HG03066 (cell line): ENCODE measurements around the gene NOXA1.
"Not testable (repeated sequence)": the region's sequence is repeated elsewhere in the genome, so short reads cannot be mapped to it uniquely, and the experiment has no call there.

ENCODE experiments used
- ATAC-seq: cut with Tn5 transposase; IDR thresholded peaks from one replicate; pipeline ENCODE4 v1.9.1; 2021; ENCODE audit warnings: low read depth; ENCODE audit not compliant: unreplicated experiment

The NOXA1 gene

DNA sequence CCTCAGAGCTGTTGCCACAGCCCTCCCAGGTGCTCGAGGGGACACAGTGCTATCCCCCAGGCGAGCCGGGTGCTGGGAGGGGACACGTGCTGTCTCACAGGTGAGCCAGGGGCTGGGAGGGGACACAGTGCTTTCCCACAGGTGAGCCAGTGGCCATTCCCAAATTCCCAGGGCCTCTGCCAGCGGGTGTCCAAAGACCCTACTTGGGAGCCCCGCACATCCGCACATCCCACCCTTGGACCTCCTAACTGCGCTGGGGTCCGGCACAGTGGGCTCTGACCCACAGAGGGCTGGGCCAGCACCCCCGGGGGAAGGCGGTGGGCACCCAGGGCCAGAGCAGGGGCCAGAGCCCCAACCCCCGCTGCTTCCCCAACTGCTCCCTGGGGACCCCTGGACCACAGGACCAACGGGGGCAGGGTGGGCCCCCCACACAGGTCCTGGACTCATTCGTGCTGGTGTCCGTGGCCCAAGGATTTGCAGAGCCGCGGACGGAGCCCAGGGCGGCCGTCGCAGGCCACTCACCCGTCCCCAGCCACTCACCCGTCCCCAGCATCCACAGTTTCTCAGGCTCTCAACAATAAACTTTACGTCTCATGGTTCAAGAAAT lies 18.1 kb upstream of the NOXA1 start:
- ATAC-seq, result no peak

GRCh38 chr9:137405677-137406081 lies 17.5 kb upstream of the NOXA1 start:
- ATAC-seq, result no peak

GRCh38 chr9:137406085-137406760 lies 17.0 kb upstream of the NOXA1 start:
- no peak for ATAC-seq

GRCh38 chr9:137406876-137407589 lies 16.2 kb upstream of the NOXA1 start:
- ATAC-seq, result peak; percentile 42

GRCh38 chr9:137407590-137408300 lies 15.4 kb upstream of the NOXA1 start:
- no peak for ATAC-seq

DNA sequence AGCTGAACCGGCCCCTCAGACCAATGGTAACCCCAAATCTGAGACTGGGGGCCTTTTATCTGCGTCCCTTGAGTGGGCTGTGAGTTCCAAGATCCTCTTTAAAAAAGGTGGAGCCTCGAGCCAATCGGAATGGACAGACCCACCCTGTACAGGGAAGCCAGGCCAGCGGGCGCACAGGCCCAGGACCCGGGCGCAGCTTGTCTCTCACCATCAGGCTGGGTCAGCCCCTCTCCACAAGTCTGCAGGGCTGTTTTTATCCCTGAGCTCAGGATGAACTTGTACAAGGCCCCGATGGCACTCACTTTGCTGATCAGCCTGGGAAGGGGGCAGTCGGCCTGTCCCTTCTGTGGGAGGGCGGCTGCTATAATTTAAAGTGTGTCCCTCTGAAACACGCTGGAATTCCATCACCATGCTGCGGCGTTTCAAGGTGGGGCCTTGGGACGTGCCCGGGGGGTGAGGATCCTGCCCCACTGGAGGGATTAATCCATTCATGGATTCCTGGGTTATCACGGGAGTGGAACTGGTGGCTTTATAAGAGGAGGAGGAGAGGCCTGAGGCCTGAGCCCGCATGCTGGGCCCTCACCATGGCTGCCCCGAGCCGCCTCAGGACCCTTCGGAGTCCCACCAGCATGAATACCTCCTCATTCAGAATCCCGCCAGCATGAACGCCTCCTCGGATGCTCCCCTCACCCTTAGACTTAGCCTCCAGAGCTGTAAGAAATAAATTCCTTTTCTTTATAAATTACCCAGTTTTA lies 14.4 kb upstream of the NOXA1 start:
- ATAC-seq, result no peak

- no peak for ATAC-seq
These were observed 13.7 kb upstream of the NOXA1 start for GRCh38 chr9:137409515-137409914.

GRCh38 chr9:137410236-137410890 lies 12.8 kb upstream of the NOXA1 start:
- not testable (repeated sequence) for ATAC-seq

GRCh38 chr9:137410891-137411249 lies 12.3 kb upstream of the NOXA1 start:
- no peak for ATAC-seq

DNA sequence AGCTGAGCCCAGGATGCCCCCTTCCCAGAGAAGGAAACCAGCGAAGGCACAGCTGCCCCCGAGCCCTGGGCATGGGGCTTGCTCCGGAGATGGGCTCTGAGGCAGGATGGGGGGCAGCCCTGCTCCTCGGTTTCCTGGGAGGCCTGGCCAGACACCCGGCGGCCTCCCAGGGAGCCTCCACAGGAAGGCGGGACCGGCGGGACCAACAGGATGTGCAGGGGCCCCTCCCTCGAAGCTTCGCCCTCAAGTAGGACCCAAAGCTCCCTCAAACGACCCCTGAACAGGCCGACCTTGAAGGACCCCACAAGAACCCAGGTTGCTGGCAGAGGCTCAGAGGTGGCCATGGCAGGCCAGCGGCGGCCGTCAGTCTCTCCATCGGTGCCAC lies 11.9 kb upstream of the NOXA1 start:
- no peak for ATAC-seq

DNA sequence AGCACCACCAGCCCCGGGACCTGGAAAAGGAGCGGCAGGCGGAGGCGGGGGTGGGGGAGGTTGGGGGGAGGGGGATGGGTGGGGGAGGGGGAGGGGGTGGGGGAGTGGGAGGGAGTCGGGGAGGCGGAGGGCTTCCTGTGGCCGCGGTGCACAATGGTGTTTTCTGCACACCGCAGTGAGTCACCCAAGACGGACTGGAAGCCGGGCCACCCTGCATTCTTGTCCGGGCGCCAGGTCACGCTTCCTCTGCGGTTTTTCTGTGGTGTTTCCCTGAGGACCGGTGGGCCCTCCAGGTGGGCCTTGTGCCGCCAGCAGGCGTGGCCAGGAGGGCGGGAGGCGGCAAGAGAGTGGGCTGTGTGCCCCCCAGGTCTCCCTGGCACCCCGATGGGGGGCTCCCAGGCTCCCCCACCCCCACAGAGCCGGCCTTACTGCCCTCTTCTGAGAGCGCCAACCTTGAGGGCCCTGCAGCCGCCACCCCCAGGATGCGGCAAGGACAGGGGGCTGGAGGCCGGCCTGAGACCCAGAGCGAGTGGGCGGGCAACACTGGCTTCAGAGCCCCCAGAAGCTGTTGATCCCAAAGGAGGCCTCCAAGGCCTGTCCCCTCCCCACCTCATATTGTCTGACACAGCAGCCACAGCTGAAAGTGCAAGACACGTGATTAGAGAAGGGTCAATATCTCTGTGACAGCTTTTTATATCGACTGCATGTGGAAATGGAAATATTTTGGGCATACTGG lies 11.4 kb upstream of the NOXA1 start:
- ATAC-seq, result no peak

DNA sequence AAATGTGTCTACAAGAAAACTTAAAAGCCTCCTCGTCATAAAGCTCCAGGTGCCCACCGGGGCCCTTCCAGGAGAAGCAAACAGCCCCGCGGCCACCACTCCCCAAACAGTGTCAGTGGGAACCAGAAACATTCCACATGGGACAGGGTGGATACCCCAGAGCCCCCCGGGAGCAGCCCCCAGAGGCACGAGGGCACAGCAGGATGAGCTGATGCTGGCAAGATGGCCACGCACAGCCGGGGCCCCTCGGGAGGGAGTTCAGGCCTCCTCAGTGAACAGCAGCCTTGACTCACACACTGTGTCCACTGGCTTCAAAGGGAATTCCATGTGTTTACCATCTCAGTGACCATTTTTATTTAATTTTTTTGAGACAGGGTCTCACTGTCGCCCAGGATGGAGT lies 10.8 kb upstream of the NOXA1 start:
- ATAC-seq, result no peak

GRCh38 chr9:137415451-137415850 lies 7.7 kb upstream of the NOXA1 start:
- no peak for ATAC-seq

DNA sequence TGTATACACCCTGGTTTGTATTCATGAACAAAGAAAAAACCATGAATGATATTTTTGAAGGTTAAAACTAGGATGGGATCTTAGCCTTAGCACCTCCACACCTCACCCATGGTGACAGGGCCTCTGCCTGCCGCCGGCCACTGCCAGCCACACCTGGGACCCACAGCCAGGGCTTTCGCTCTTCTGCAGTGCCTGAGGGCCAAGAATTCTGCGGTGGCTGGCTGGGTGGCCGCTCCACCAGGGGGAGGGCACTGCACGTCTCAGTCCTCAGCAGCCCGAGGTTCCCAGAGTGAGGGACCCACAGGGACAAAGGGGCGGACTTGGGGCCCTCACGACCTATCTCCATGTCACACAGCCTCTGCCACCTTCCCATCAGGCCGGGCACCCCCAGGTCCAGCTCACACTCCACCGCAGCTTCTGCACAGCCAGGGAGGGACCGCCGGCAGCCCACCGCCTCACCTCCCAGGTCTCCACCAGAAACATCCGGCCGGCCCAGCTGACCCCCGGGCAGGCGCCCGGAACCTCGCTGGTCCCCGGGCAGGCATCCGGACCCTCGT lies 7.1 kb upstream of the NOXA1 start:
- no peak for ATAC-seq

DNA sequence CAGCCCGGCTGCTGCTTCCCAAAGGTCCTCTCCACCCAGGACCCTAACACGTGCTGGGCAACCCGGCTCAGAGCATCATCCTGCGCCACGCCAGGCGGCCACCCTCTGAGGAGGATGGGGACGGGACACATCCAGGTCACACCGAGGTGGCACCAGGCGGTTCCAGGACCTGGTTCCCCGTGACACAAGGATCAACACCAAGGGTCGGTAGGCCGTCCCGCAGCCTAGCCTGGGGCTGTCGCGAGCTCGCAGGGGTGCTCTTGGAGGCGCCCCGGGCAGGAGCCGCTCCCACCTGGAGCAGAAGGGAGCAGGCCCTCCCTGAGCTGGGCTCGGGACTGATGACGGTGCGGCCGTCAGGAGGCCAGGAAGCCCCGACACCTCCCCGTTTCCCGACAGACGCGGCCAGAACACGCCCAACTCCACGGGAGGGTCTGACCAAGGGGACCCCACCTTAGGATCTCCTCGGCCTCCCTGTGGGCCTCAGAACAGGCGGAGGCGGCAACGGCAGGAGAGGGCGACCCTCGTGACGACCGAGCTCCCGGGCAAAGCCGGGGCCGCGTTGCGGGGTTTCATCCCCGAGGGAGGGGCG lies 6.5 kb upstream of the NOXA1 start:
- ATAC-seq, result no peak

DNA sequence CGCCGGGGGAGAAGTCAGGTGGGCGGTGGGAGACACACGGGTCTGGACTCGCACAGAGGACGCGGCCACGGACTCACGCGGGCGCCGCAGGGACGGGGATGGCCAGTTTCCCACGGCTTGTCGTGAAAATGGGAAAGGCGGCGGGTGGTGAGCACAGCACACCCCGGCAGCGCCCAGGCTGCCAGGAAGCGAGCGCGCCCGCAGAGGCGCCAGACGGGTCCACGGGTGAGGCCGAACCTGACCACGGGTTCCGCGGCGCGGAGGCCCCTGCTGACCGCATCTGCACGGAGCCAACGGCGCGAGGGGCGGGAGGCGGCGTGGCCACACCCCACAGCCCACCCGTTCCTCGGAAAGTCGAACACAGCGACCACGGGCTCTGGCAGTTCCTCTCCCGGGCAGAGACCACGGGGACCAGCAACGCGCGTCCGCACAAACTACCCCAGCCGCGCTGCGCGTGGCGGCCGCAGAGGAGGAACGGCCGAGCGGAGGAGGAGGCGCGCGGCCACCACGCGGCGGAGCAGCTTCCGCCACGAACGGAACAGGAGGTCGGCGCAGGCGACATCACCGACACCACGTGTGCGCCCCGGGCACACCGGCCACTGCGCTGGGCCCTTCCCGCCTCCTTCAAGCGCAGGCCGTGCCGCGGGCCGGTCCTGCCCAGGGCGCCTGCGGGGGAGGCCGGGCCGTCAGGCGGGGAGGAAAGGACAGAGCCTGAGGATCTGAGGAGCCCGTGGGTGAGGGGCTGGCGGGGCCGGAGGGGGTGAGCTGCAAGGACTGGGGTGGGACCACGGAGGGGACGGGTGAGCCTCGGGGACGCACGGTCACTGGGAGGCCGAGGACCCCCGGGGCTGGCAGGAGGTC lies 5.8 kb upstream of the NOXA1 start:
- ATAC-seq, result no peak

DNA sequence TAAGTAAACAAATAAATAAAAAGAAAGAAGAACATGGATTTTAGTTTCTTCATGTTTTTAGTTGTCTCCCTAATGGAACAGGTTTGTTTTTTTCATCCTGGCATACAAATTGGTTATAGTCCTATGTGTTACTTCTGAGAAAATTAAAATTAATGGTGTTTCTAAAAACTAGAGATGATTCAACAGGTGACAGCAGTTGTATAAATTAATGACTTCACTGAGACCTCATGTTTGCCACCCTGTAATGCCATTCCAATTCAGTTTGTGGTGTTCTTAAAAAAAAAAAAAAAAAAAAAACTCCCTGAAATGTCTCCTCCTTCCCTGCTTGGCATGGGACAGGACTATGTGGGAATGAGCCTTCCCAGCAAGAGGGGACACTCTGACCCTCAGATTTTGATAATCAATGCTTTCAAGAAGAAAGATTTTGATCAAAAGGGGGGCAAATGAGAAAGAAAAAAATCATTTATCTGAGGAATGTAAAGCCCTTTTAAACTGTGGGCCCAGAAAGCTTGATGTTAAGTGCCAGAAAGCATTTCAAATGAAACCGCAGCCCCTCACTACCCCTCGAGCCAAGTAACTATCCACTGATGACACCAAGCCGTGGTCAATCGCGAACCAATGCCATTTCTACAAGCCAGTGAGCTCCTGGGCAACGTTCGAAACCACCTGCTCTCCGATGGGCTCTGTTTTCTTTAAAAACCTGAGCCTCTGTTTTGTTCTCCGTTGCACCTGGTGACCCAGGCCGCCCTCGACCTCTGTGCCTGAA lies 1.2 kb upstream of the NOXA1 start:
- ATAC-seq, result no peak
